GM12878 (cell line): ENCODE data around the gene OCA2. TPM values are rescaled to one million over a fixed set of nuclear protein-coding genes. Genes with fewer than 3 reads are reported as not detected.

Experiments used
- ATAC-seq: fragments of 200-7000 bp; cut with Tn5 transposase; 3 replicates; pipeline ENCODE4 v1.9.1; 2020; ENCODE audit warnings: mild to moderate bottlenecking, moderate library complexity
- BruUV-seq: library from RNA; stranded (reverse); fragments of 400-500 nt; replicated peaks from 2 replicates; lab custom pipeline; 2021; lab: Mats Ljungman, UMichigan
- CTCF ChIA-PET: fragments of 300-600 bp; sonication (Branson Sonifier 250); formaldehyde crosslinking; extraction: SDS; loops from one replicate; lab custom pipeline; 2021; ENCODE audit warnings: inconsistent platforms; lab: Yijun Ruan, JAX
- POLR2A ChIA-PET: fragments of 350-600 bp; formaldehyde crosslinking; extraction: SDS; loops from one replicate; lab custom pipeline; 2021; ENCODE audit warnings: inconsistent platforms; lab: Charles Lee
- RAD21 ChIA-PET: fragments of 300-600 bp; sonication (Branson Sonifier 250); formaldehyde crosslinking; loops from one replicate; lab custom pipeline; 2023; ENCODE audit warnings: antibody characterized with exemption; ENCODE audit not compliant: unreplicated experiment; lab: Charles Lee
- SMC1A ChIA-PET: fragments of 300-600 bp; sonication (Branson Sonifier 250); formaldehyde crosslinking; loops from one replicate; lab custom pipeline; 2023; ENCODE audit not compliant: unreplicated experiment, uncharacterized antibody; lab: Charles Lee
- DNase-seq: peaks from one replicate; pipeline ENCODE4 v3.0.0-alpha.2; 2011; ENCODE audit warnings: low read depth, low spot score
- FAIRE-seq: peaks from 3 replicates; lab custom pipeline; 2011; peaks lifted over from hg19 to GRCh38; lab: Jason Lieb, UNC
- H2AFZ ChIP-seq: 2 replicates; pipeline ENCODE4 v1.6.0; 2011; ENCODE audit warnings: low read depth, low read length, control low read depth; ENCODE audit not compliant: control insufficient read depth
- H3K27ac ChIP-seq: 2 replicates; pipeline ENCODE4 v1.5.1; 2011; ENCODE audit warnings: control low read depth; ENCODE audit not compliant: control insufficient read depth, insufficient read depth
- H3K27me3 ChIP-seq, 2 experiments: replicated peaks in 1 of 2; 2 replicates each; pipeline versions ENCODE4 v1.6.0 to v1.6.1; 2011; ENCODE audit warnings: low read length in 1 of 2; ENCODE audit not compliant: control insufficient read depth in 2 of 2, insufficient read depth in 2 of 2
- H3K36me3 ChIP-seq, 2 experiments: 2 replicates each; pipeline ENCODE4 v1.5.1; 2011; ENCODE audit warnings: low read length in 1 of 2; ENCODE audit not compliant: control insufficient read depth in 2 of 2, insufficient read depth in 2 of 2
- H3K4me1 ChIP-seq: 2 replicates; pipeline ENCODE4 v1.6.1; 2011; ENCODE audit warnings: mild to moderate bottlenecking, low read length, moderate library complexity, mixed read lengths; ENCODE audit not compliant: control insufficient read depth, insufficient read depth
- H3K4me2 ChIP-seq: 2 replicates; pipeline ENCODE4 v1.6.0; 2011; ENCODE audit warnings: control low read depth; ENCODE audit not compliant: control insufficient read depth, insufficient read depth
- H3K4me3 ChIP-seq: fragments of 200-600 bp; sonication (generic); 2 replicates; pipeline ENCODE4 v1.5.1; 2016
- H3K79me2 ChIP-seq: 2 replicates; pipeline ENCODE4 v1.6.0; 2011; ENCODE audit warnings: low read length; ENCODE audit not compliant: control insufficient read depth, insufficient read depth
- H3K9ac ChIP-seq: 2 replicates; pipeline ENCODE4 v1.8.0; 2011; ENCODE audit warnings: low read length, control low read depth, mixed read lengths; ENCODE audit not compliant: control insufficient read depth, insufficient read depth
- H3K9me3 ChIP-seq: replicated peaks from 3 replicates; pipeline ENCODE4 v1.5.1; 2011; ENCODE audit warnings: mild to moderate bottlenecking, low read length; ENCODE audit not compliant: control insufficient read depth, insufficient read depth
- H4K20me1 ChIP-seq: 2 replicates; pipeline ENCODE4 v1.6.0; 2011; ENCODE audit not compliant: control insufficient read depth, insufficient read depth
- JUNB ChIP-seq: IDR thresholded peaks from 2 replicates; pipeline ENCODE4 v1.6.1; 2016; ENCODE audit warnings: antibody characterized with exemption, mild to moderate bottlenecking
- NFXL1 ChIP-seq: fragments of 450-650 bp; IDR thresholded peaks from 2 replicates; pipeline ENCODE4 v1.6.1; 2017; ENCODE audit warnings: antibody characterized with exemption, mild to moderate bottlenecking, borderline replicate concordance
- RELA ChIP-seq: fragments of 450-650 bp; IDR thresholded peaks from 2 replicates; pipeline ENCODE4 v1.8.0; 2014; ENCODE audit warnings: borderline replicate concordance; ENCODE audit not compliant: partially characterized antibody
- TCF7 ChIP-seq: IDR thresholded peaks from 2 replicates; pipeline ENCODE4 v1.6.1; 2014; ENCODE audit warnings: antibody characterized with exemption, borderline replicate concordance
- ZBTB40 ChIP-seq: fragments of 450-650 bp; IDR thresholded peaks from 2 replicates; pipeline ENCODE4 v1.6.1; 2016; ENCODE audit warnings: mild to moderate bottlenecking, moderate library complexity, borderline replicate concordance
- WGBS: methylation state at CpG from one replicate; pipeline ENCODE4 v1.1.6; 2016; ENCODE audit warnings: low lambda C conversion rate; ENCODE audit not compliant: insufficient replicate concordance, insufficient coverage; ENCODE audit errors: missing lambda C conversion rate; 5-methylcytosine and 5-hydroxymethylcytosine counted together
- in situ Hi-C: fragments of 300-500 bp; cut with MboI; formaldehyde crosslinking; loops from 9 replicates; pipeline ENCODE4 v1.14.3; 2018; ENCODE audit warnings: mixed read lengths
- intact Hi-C: fragments of 100-400 bp; cut with micrococcal nuclease; formaldehyde crosslinking; loops from one replicate; pipeline ENCODE4 v1.14.2; 2022; ENCODE audit not compliant: unreplicated experiment
- polyA plus RNA-seq, 11 experiments: library from polyadenylated mRNA; depleted of rRNA in 4 of 11; unstranded in 6 of 11; stranded (reverse) in 5 of 11; fragments of >200 nt; fragmentation: Nextera tagmentation in 4 of 11; fragmentation: Illumina TruSeq in 1 of 11; extraction: Ambion mirVana in 4 of 11; extraction: Trizol in 1 of 11; gene quantifications; 1 replicate in 1 of 11; 2 replicates in 10 of 11; pipeline versions ENCODE4 v1.2.1 to v1.2.3, GENCODE V29; 2011 to 2016; ENCODE audit warnings: inconsistent platforms in 2 of 11, missing spikeins in 2 of 11, low read depth in 1 of 11
- total RNA-seq, 4 experiments: library from RNA; depleted of rRNA in 3 of 4; stranded (reverse); fragments of >200 nt in 3 of 4; fragmentation: Illumina TruSeq in 1 of 4; extraction: Trizol in 1 of 4; gene quantifications; 2 replicates each; pipeline versions ENCODE4 v1.2.1 to v1.2.3, GENCODE V29; 2013 to 2021

The OCA2 gene
- total and polyA plus RNA-seq, 10 of the 15 experiments (the other 5 are each of a cell fraction or from before 2014, with no cell fraction given): 0.04 to 1.8 TPM; not detected in 8

GRCh38 chr15:28106294-28107110, 7.4 kb upstream of the OCA2 start:
- H4K20me1 ChIP-seq: no peaks in the 10 kb centered on the region
- no peak for DNase-seq
- H3K9ac ChIP-seq: no peak overlapping the region
- in situ Hi-C loops: no loop called here
- CTCF ChIA-PET: no interaction called here
- peaks cover 3% of the 10 kb centered on the region in 2 experiments; a peak in 1 of 4 replicates for H3K27me3 ChIP-seq
- peak overlapping the region; percentile 32; the same call in 1 of the 2 replicates for H3K4me3 ChIP-seq
- TF ChIP-seq NFXL1 (0 out of 2 replicates have a peak, but pooled peaks have one; percentile 51), TCF7 (no peak), ZBTB40 (no peak), RELA (no peak), JUNB (no peak)
- BruUV-seq: no TSS peak
- H3K27ac ChIP-seq: no peak overlapping the region
- H3K79me2 ChIP-seq: no peaks in the 10 kb centered on the region
- H3K4me1 ChIP-seq: no peaks in the 10 kb centered on the region
- intact Hi-C loops: no loop called here
- no peak overlapping the region for H2AFZ ChIP-seq
- FAIRE-seq: no peak
- POLR2A ChIA-PET: no interaction called here
- 11% methylated on average over 34 of the region's 81 CpGs for WGBS
- H3K9me3 ChIP-seq: no peaks in the 10 kb centered on the region
- RAD21 ChIA-PET: no interaction called here
- ATAC-seq: peak; percentile 56
- H3K4me2 ChIP-seq: peak overlapping the region; percentile 44; the same call in 1 of the 2 replicates
- SMC1A ChIA-PET: no interaction called here
- H3K36me3 ChIP-seq: peaks cover 0 to 2% of the 10 kb centered on the region in 2 experiments; a peak in 1 of 4 replicates
